ENCODE results near the gene PAIP1. TPM values are rescaled to one million over a fixed set of nuclear protein-coding genes. Genes with fewer than 3 reads are reported as not detected.

PAIP1 gene
- total RNA-seq, 1 donor from 2014 or later: 111 TPM

GRCh38 chr5:43569236-43569746, 12.4 kb upstream of the PAIP1 start:
- TF ChIP-seq, protein P1, sequence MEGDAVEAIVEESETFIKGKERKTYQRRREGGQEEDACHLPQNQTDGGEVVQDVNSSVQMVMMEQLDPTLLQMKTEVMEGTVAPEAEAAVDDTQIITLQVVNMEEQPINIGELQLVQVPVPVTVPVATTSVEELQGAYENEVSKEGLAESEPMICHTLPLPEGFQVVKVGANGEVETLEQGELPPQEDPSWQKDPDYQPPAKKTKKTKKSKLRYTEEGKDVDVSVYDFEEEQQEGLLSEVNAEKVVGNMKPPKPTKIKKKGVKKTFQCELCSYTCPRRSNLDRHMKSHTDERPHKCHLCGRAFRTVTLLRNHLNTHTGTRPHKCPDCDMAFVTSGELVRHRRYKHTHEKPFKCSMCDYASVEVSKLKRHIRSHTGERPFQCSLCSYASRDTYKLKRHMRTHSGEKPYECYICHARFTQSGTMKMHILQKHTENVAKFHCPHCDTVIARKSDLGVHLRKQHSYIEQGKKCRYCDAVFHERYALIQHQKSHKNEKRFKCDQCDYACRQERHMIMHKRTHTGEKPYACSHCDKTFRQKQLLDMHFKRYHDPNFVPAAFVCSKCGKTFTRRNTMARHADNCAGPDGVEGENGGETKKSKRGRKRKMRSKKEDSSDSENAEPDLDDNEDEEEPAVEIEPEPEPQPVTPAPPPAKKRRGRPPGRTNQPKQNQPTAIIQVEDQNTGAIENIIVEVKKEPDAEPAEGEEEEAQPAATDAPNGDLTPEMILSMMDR (conservative IDR thresholded peaks at IDR 0.05): no peak
- no peaks in the 10 kb centered on the region for H3K9me3 Mint-ChIP-seq
- H3K4me1 Mint-ChIP-seq: no peaks in the 10 kb centered on the region
- no peak overlapping the region for H3K27ac Mint-ChIP-seq (ENCODE audit: unreplicated experiment)
- H3K36me3 Mint-ChIP-seq (ENCODE audit: low read depth): no peaks in the 10 kb centered on the region
- DNase-seq (ENCODE audit: low read depth, low spot score): no peak
- no peak overlapping the region for H3K4me3 Mint-ChIP-seq
- no peaks in the 10 kb centered on the region for H3K27me3 Mint-ChIP-seq (ENCODE audit: low read depth)

GRCh38 chr5:43567967-43568366, 11.1 kb upstream of the PAIP1 start:
- no peaks in the 10 kb centered on the region for H3K27me3 Mint-ChIP-seq (ENCODE audit: low read depth)
- H3K27ac Mint-ChIP-seq (ENCODE audit: unreplicated experiment): no peak overlapping the region
- H3K9me3 Mint-ChIP-seq: no peaks in the 10 kb centered on the region
- DNase-seq (ENCODE audit: low read depth, low spot score): no peak
- TF ChIP-seq, protein P1 (conservative IDR thresholded peaks at IDR 0.05): no peak
- H3K4me3 Mint-ChIP-seq: no peak overlapping the region
- H3K4me1 Mint-ChIP-seq: no peaks in the 10 kb centered on the region
- no peaks in the 10 kb centered on the region for H3K36me3 Mint-ChIP-seq (ENCODE audit: low read depth)

- no peak overlapping the region for H3K4me3 Mint-ChIP-seq
- DNase-seq (ENCODE audit: low read depth, low spot score): no peak
- no peak overlapping the region for H3K27ac Mint-ChIP-seq (ENCODE audit: unreplicated experiment)
- H3K9me3 Mint-ChIP-seq: no peaks in the 10 kb centered on the region
- H3K36me3 Mint-ChIP-seq (ENCODE audit: low read depth): no peaks in the 10 kb centered on the region
- no peaks in the 10 kb centered on the region for H3K4me1 Mint-ChIP-seq
- H3K27me3 Mint-ChIP-seq (ENCODE audit: low read depth): peaks cover 8% of the 10 kb centered on the region
- TF ChIP-seq, protein P1 (conservative IDR thresholded peaks at IDR 0.05): no peak
Observed at GRCh38 chr5:43565043-43565442, 8.2 kb upstream of the PAIP1 start.

- H3K9me3 Mint-ChIP-seq: no peaks in the 10 kb centered on the region
- H3K4me3 Mint-ChIP-seq: no peak overlapping the region
- H3K27ac Mint-ChIP-seq (ENCODE audit: unreplicated experiment): no peak overlapping the region
- no peaks in the 10 kb centered on the region for H3K36me3 Mint-ChIP-seq (ENCODE audit: low read depth)
- H3K4me1 Mint-ChIP-seq: no peaks in the 10 kb centered on the region
- no peak for DNase-seq (ENCODE audit: low read depth, low spot score)
- peaks cover 8% of the 10 kb centered on the region for H3K27me3 Mint-ChIP-seq (ENCODE audit: low read depth)
- TF ChIP-seq, protein P1 (conservative IDR thresholded peaks at IDR 0.05): no peak
Observed at GRCh38 chr5:43564289-43564850, 7.5 kb upstream of the PAIP1 start.

- H3K27me3 Mint-ChIP-seq (ENCODE audit: low read depth): peaks cover 8% of the 10 kb centered on the region
- H3K4me1 Mint-ChIP-seq: no peaks in the 10 kb centered on the region
- no peaks in the 10 kb centered on the region for H3K36me3 Mint-ChIP-seq (ENCODE audit: low read depth)
- no peak overlapping the region for H3K27ac Mint-ChIP-seq (ENCODE audit: unreplicated experiment)
- DNase-seq (ENCODE audit: low read depth, low spot score): no peak
- H3K4me3 Mint-ChIP-seq: no peak overlapping the region
- H3K9me3 Mint-ChIP-seq: no peaks in the 10 kb centered on the region
- TF ChIP-seq, protein P1 (conservative IDR thresholded peaks at IDR 0.05): no peak
Observed at GRCh38 chr5:43563321-43563720, 6.4 kb upstream of the PAIP1 start.

All from neural crest cell (in vitro differentiated cells).